SH-SY5Y (cell line): Measurements from ENCODE around the gene CRYBG2.

Experiments
- GATA2 ChIP-seq: IDR thresholded peaks from 2 replicates; pipeline ENCODE4 v1.6.1; 2011; ENCODE audit warnings: mild to moderate bottlenecking, low read depth, low read length
- GATA3 ChIP-seq: IDR thresholded peaks from 2 replicates; pipeline ENCODE4 v1.6.1; 2011; ENCODE audit warnings: low read depth, mild to moderate bottlenecking, low read length, moderate library complexity

DNA sequence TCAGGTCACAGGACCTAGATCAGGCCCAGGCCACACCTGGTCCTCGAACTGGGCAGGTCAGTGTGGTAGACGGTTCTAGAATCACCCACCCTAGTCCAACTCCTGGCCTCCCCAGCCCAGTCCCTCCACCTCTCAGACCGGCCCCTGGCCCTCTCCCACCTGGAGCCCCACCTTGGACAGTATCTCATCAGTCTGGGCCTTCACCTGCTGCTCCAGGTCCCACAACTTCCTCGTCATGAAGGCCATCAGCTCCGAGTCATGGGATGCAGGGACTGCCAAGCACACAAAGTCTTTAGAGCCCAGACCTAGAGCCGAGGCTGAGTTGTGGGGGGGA is 56.2 kb downstream of the CRYBG2 start:
- TF ChIP-seq GATA2: no peak
- no peak for TF ChIP-seq GATA3
